ENCODE data around the gene JHY. TPM values are rescaled to one million over a fixed set of nuclear protein-coding genes. Genes with fewer than 3 reads are reported as not detected.

Gene JHY
- total RNA-seq, 1 donor from 2014 or later, result 2.9 TPM

DNA sequence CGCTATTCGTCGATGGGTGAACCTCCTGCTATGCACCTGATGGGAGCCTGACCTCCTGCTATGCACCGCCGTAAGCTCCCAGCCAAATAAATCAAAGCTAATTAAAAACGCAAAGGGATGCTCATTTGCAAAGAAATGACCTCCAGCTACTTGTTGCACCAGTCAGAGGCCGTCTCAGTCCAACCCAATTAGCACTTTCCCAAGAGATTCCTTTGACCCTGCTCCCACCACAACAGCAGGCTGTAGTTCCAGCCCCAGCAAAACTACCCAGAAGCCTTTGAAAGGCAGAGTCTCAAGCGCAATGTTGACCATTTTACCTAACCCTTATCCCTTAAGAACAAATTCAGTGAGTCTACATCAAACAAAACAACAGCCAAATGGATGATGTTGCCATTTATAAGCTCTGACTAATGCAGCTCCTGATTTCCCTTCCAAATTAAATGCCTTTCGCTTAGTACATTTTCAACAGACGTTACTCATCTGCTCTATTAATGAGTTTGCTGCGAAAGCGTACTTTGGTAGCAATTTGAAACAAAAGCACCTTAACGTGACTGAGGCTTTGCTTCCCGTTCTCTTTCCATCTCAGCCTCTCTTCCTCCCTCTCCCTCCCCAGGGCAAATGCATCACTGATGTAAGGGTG is 116.3 kb downstream of the JHY start:
- Mint-ChIP-seq H3K9me3 (ENCODE audit: unreplicated experiment) (no peaks in the 10 kb centered on the region), H3K27me3 (ENCODE audit: unreplicated experiment) (no peaks in the 10 kb centered on the region), H3K36me3 (ENCODE audit: unreplicated experiment) (no peaks in the 10 kb centered on the region), H3K27ac (ENCODE audit: unreplicated experiment) (no peak overlapping the region), H3K4me1 (ENCODE audit: low read depth, unreplicated experiment) (no peaks in the 10 kb centered on the region), H3K4me3 (ENCODE audit: unreplicated experiment) (no peak overlapping the region)
- DNase-seq, result no peak
- TF ChIP-seq, protein P1, sequence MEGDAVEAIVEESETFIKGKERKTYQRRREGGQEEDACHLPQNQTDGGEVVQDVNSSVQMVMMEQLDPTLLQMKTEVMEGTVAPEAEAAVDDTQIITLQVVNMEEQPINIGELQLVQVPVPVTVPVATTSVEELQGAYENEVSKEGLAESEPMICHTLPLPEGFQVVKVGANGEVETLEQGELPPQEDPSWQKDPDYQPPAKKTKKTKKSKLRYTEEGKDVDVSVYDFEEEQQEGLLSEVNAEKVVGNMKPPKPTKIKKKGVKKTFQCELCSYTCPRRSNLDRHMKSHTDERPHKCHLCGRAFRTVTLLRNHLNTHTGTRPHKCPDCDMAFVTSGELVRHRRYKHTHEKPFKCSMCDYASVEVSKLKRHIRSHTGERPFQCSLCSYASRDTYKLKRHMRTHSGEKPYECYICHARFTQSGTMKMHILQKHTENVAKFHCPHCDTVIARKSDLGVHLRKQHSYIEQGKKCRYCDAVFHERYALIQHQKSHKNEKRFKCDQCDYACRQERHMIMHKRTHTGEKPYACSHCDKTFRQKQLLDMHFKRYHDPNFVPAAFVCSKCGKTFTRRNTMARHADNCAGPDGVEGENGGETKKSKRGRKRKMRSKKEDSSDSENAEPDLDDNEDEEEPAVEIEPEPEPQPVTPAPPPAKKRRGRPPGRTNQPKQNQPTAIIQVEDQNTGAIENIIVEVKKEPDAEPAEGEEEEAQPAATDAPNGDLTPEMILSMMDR (IDR thresholded peaks at IDR 0.05; ENCODE audit: partially characterized antibody, unreplicated experiment), result no peak

GRCh38 chr11:123000721-123001120 is 118.2 kb downstream of the JHY start:
- TF ChIP-seq, protein P1 (IDR thresholded peaks at IDR 0.05; ENCODE audit: partially characterized antibody, unreplicated experiment), result no peak
- Mint-ChIP-seq H3K4me3 (ENCODE audit: unreplicated experiment) (no peak overlapping the region), H3K27me3 (ENCODE audit: unreplicated experiment) (no peaks in the 10 kb centered on the region), H3K27ac (ENCODE audit: unreplicated experiment) (no peak overlapping the region), H3K36me3 (ENCODE audit: unreplicated experiment) (no peaks in the 10 kb centered on the region), H3K9me3 (ENCODE audit: unreplicated experiment) (peaks cover 2% of the 10 kb centered on the region), H3K4me1 (ENCODE audit: low read depth, unreplicated experiment) (no peaks in the 10 kb centered on the region)
- no peak for DNase-seq

GRCh38 chr11:123006860-123007542 is 124.4 kb downstream of the JHY start:
- Mint-ChIP-seq H3K4me1 (ENCODE audit: low read depth, unreplicated experiment) (no peaks in the 10 kb centered on the region), H3K36me3 (ENCODE audit: unreplicated experiment) (no peaks in the 10 kb centered on the region), H3K27me3 (ENCODE audit: unreplicated experiment) (no peaks in the 10 kb centered on the region), H3K27ac (ENCODE audit: unreplicated experiment) (no peak overlapping the region), H3K9me3 (ENCODE audit: unreplicated experiment) (peaks cover 3% of the 10 kb centered on the region), H3K4me3 (ENCODE audit: unreplicated experiment) (no peak overlapping the region)
- TF ChIP-seq, protein P1 (IDR thresholded peaks at IDR 0.05; ENCODE audit: partially characterized antibody, unreplicated experiment), result no peak
- DNase-seq, result no peak

Other genes with a start within 250 kb of the JHY start
- gene UBASH3B, start 227.0 kb upstream of the JHY start, total RNA-seq (ENCODE audit: unreplicated experiment), result 6.7 TPM
- gene CRTAM, start 44.3 kb upstream of the JHY start, total RNA-seq (ENCODE audit: unreplicated experiment), result not detected
- not detected for gene BSX, start 99.1 kb downstream of the JHY start, total RNA-seq (ENCODE audit: unreplicated experiment)
- 1,228 TPM for gene HSPA8, start 179.4 kb downstream of the JHY start, total RNA-seq (ENCODE audit: unreplicated experiment)